ENCODE results near the gene SH2D6. TPM values are rescaled to one million over a fixed set of nuclear protein-coding genes. Genes with fewer than 3 reads are reported as not detected.

SH2D6 gene
- polyA plus RNA-seq, 1 donor from 2014 or later, result not detected

DNA sequence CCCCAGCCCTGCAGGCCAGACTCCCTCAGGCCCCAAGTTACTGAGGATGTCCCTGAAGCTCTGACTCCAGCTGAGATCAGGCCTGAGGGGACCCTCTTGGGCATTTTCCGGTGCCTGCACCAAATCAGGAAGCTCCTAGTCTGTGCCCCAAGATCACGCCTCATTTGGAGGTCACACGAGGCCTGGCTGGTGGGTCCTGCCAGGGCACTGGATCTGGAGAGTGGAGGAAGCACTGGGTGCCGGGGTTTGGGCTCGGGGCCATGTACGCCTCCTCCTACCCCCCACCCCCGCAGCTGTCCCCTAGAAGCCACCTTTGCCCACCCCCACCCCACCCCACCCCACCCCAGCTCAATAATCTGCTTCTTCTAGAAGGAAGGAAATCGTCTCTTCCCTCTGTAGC, 16.2 kb downstream of the SH2D6 start:
- no peak overlapping the region for H3K9ac ChIP-seq (ENCODE audit: low read length)
- no peaks in the 10 kb centered on the region for H3F3A ChIP-seq (ENCODE audit: insufficient read depth, low read length, poor library complexity, severe bottlenecking)
- no peak overlapping the region for H3K4me2 ChIP-seq (ENCODE audit: low read length)

DNA sequence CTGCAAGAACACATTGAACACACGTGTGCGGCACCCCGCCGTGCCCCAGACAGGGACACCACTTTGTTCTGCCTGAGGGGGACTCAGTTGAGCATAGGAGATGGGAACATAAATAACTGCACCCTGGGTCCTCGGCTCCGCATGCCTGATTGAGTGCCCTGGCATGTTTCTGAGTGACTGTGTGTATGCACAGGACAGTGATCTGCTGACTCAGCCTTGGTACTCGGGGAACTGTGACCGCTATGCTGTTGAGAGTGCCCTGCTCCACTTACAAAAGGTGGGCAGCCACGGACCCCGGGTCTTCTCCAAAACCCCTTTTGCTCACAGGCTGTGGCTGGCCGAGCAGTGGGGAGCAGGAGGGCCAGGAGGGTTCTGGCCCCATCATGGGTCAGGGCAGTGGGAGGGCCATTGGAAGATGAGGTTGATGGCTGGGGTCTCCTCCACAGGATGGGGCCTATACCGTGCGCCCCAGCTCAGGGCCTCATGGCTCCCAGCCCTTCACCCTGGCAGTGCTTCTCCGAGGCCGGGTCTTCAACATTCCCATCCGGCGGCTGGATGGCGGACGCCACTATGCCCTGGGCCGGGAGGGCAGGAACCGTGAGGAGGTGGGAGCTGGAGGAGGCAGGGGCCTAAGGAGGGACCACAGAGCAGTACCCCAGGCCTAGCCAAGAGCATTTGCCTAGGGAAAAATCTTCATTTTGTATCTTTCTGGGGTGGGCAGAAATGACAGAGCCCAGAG, 16.9 kb downstream of the SH2D6 start:
- no peak overlapping the region for H2AFZ ChIP-seq (ENCODE audit: low read depth, low read length)
- no peak overlapping the region for H3K4me2 ChIP-seq (ENCODE audit: low read length)
- H3K9me3 ChIP-seq (ENCODE audit: low read length), result no peaks in the 10 kb centered on the region
- H4K20me1 ChIP-seq (ENCODE audit: insufficient read depth), result no peaks in the 10 kb centered on the region
- H3K79me2 ChIP-seq (replicated peaks; ENCODE audit: insufficient read depth, low read length), result no peaks in the 10 kb centered on the region
- H3K36me3 ChIP-seq (ENCODE audit: insufficient read depth, low read length), result no peaks in the 10 kb centered on the region
- TF ChIP-seq EZH2 (IDR thresholded peaks at IDR 0.05; ENCODE audit: borderline replicate concordance, insufficient read depth, low read length, poor library complexity, severe bottlenecking) (no peak), TAF1 (IDR thresholded peaks at IDR 0.05; ENCODE audit: low read depth) (no peak), EP300 (conservative IDR thresholded peaks at IDR 0.05; ENCODE audit: poor library complexity, severe bottlenecking) (no peak), RAD21 (conservative IDR thresholded peaks at IDR 0.05) (no peak)
- TF ChIP-seq, protein P1, sequence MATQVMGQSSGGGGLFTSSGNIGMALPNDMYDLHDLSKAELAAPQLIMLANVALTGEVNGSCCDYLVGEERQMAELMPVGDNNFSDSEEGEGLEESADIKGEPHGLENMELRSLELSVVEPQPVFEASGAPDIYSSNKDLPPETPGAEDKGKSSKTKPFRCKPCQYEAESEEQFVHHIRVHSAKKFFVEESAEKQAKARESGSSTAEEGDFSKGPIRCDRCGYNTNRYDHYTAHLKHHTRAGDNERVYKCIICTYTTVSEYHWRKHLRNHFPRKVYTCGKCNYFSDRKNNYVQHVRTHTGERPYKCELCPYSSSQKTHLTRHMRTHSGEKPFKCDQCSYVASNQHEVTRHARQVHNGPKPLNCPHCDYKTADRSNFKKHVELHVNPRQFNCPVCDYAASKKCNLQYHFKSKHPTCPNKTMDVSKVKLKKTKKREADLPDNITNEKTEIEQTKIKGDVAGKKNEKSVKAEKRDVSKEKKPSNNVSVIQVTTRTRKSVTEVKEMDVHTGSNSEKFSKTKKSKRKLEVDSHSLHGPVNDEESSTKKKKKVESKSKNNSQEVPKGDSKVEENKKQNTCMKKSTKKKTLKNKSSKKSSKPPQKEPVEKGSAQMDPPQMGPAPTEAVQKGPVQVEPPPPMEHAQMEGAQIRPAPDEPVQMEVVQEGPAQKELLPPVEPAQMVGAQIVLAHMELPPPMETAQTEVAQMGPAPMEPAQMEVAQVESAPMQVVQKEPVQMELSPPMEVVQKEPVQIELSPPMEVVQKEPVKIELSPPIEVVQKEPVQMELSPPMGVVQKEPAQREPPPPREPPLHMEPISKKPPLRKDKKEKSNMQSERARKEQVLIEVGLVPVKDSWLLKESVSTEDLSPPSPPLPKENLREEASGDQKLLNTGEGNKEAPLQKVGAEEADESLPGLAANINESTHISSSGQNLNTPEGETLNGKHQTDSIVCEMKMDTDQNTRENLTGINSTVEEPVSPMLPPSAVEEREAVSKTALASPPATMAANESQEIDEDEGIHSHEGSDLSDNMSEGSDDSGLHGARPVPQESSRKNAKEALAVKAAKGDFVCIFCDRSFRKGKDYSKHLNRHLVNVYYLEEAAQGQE (IDR thresholded peaks at IDR 0.05; ENCODE audit: borderline replicate concordance), result no peak
- TF ChIP-seq, protein P2, sequence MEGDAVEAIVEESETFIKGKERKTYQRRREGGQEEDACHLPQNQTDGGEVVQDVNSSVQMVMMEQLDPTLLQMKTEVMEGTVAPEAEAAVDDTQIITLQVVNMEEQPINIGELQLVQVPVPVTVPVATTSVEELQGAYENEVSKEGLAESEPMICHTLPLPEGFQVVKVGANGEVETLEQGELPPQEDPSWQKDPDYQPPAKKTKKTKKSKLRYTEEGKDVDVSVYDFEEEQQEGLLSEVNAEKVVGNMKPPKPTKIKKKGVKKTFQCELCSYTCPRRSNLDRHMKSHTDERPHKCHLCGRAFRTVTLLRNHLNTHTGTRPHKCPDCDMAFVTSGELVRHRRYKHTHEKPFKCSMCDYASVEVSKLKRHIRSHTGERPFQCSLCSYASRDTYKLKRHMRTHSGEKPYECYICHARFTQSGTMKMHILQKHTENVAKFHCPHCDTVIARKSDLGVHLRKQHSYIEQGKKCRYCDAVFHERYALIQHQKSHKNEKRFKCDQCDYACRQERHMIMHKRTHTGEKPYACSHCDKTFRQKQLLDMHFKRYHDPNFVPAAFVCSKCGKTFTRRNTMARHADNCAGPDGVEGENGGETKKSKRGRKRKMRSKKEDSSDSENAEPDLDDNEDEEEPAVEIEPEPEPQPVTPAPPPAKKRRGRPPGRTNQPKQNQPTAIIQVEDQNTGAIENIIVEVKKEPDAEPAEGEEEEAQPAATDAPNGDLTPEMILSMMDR (IDR thresholded peaks at IDR 0.05; ENCODE audit: poor library complexity, severe bottlenecking), result no peak
- no peak overlapping the region for H3K27ac ChIP-seq (ENCODE audit: low read length)
- H3K4me3 ChIP-seq (ENCODE audit: low read length), result no peak overlapping the region
- no peaks in the 10 kb centered on the region for H3K9me2 ChIP-seq (ENCODE audit: insufficient read depth, low read length)
- H3K27me3 ChIP-seq (ENCODE audit: insufficient read depth, low read depth, low read length), result no peaks in the 10 kb centered on the region
- no peaks in the 10 kb centered on the region for H3F3A ChIP-seq (ENCODE audit: insufficient read depth, low read length, poor library complexity, severe bottlenecking)
- no peak overlapping the region for H3K9ac ChIP-seq (ENCODE audit: low read length)

More for the DNA sequence above, 16.2 kb downstream of the SH2D6 start:
- no peaks in the 10 kb centered on the region for H3K36me3 ChIP-seq (ENCODE audit: insufficient read depth, low read length)
- no peaks in the 10 kb centered on the region for H3K79me2 ChIP-seq (replicated peaks; ENCODE audit: insufficient read depth, low read length)
- H3K9me3 ChIP-seq (ENCODE audit: low read length), result no peaks in the 10 kb centered on the region
- no peak overlapping the region for H3K27ac ChIP-seq (ENCODE audit: low read length)
- no peak overlapping the region for H3K4me3 ChIP-seq (ENCODE audit: low read length)
- no peaks in the 10 kb centered on the region for H3K27me3 ChIP-seq (ENCODE audit: insufficient read depth, low read depth, low read length)
- no peaks in the 10 kb centered on the region for H4K20me1 ChIP-seq (ENCODE audit: insufficient read depth)
- no peaks in the 10 kb centered on the region for H3K9me2 ChIP-seq (ENCODE audit: insufficient read depth, low read length)
- TF ChIP-seq RAD21 (conservative IDR thresholded peaks at IDR 0.05) (no peak), MXI1 (conservative IDR thresholded peaks at IDR 0.05; ENCODE audit: poor library complexity, severe bottlenecking) (no peak), POLR2AphosphoS5 (IDR thresholded peaks at IDR 0.05) (no peak), EP300 (conservative IDR thresholded peaks at IDR 0.05; ENCODE audit: poor library complexity, severe bottlenecking) (no peak), EZH2 (IDR thresholded peaks at IDR 0.05; ENCODE audit: borderline replicate concordance, insufficient read depth, low read length, poor library complexity, severe bottlenecking) (no peak), SMC3 (conservative IDR thresholded peaks at IDR 0.05; ENCODE audit: poor library complexity) (no peak), TAF1 (IDR thresholded peaks at IDR 0.05; ENCODE audit: low read depth) (no peak)
- TF ChIP-seq, protein P2 (IDR thresholded peaks at IDR 0.05; ENCODE audit: poor library complexity, severe bottlenecking), result no peak
- TF ChIP-seq, protein P1 (IDR thresholded peaks at IDR 0.05; ENCODE audit: borderline replicate concordance), result no peak
- H2AFZ ChIP-seq (ENCODE audit: low read depth, low read length), result no peak overlapping the region
